Activated CD8-positive, alpha-beta memory T cell treated with anti-CD3 and anti-CD28 coated beads for 1 hour (primary cell): Measurements from ENCODE around the gene FOXK2.
"Not testable (repeated sequence)": the region's sequence is repeated elsewhere in the genome, so short reads cannot be mapped to it uniquely, and the experiment has no call there.

Experiments used
- DNase-seq, 2 donors: peaks; one replicate each; pipeline ENCODE4 v3.0.0-alpha.2; 2020; ENCODE audit warnings: low read depth in 1 of 2; ENCODE audit errors: extremely low read depth in 1 of 2

FOXK2 gene

GRCh38 chr17:82494236-82495055, 25.1 kb upstream of the FOXK2 start:
- peak; percentile 75 to 78 for DNase-seq

- no peak for DNase-seq
These were observed 23.5 kb upstream of the FOXK2 start for GRCh38 chr17:82495844-82496528.

GRCh38 chr17:82496529-82497434, 22.8 kb upstream of the FOXK2 start:
- peak; percentile 62 to 82 for DNase-seq

GRCh38 chr17:82497483-82498405, 21.8 kb upstream of the FOXK2 start:
- DNase-seq, result peak in 1 of 2 donors; percentile 19

- DNase-seq, result no peak
These were observed 17.3 kb upstream of the FOXK2 start for GRCh38 chr17:82502207-82502606.

GRCh38 chr17:82503094-82503727, 16.3 kb upstream of the FOXK2 start:
- DNase-seq, result no peak

GRCh38 chr17:82503728-82504308, 15.7 kb upstream of the FOXK2 start:
- no peak for DNase-seq

- DNase-seq, result no peak
These were observed 14.2 kb upstream of the FOXK2 start for GRCh38 chr17:82505296-82505695.

- not testable (repeated sequence) for DNase-seq
These were observed 13.1 kb upstream of the FOXK2 start for GRCh38 chr17:82506402-82506801.

- no peak for DNase-seq
These were observed 11.8 kb upstream of the FOXK2 start for GRCh38 chr17:82507631-82508175.

- DNase-seq, result not testable (repeated sequence)
These were observed 7.9 kb upstream of the FOXK2 start for GRCh38 chr17:82511642-82512041.

- not testable (repeated sequence) for DNase-seq
These were observed 5.7 kb upstream of the FOXK2 start for GRCh38 chr17:82513864-82514263.

GRCh38 chr17:82517230-82517865, 2.2 kb upstream of the FOXK2 start:
- DNase-seq, result no peak

GRCh38 chr17:82519971-82520903, 705 bp downstream of the FOXK2 start:
- DNase-seq, result no peak

GRCh38 chr17:82524540-82524939, 5.0 kb downstream of the FOXK2 start:
- no peak for DNase-seq

GRCh38 chr17:82525712-82526111, 6.2 kb downstream of the FOXK2 start:
- DNase-seq, result no peak

- no peak for DNase-seq
These were observed 8.4 kb downstream of the FOXK2 start for GRCh38 chr17:82527898-82528297.
